OCI-LY3 (cell line): ENCODE measurements around the gene SF3B4.
"Not testable (repeated sequence)": the region's sequence is repeated elsewhere in the genome, so short reads cannot be mapped to it uniquely, and the experiment has no call there.

Experiments used
- CTCF ChIP-seq: fragments of 200-600, 300-600 bp; sonication (generic); IDR thresholded peaks from 2 replicates; pipeline ENCODE4 v1.5.1; 2014; ENCODE audit warnings: antibody characterized with exemption, low read length, low read depth
- EZH2phosphoT487 ChIP-seq: fragments of 200-600 bp; shearing (Covaris generic); IDR thresholded peaks from 2 replicates; pipeline ENCODE4 v1.6.1; 2018; ENCODE audit warnings: antibody characterized with exemption, mixed run types, low read depth

- not testable (repeated sequence) for TF ChIP-seq CTCF, EZH2phosphoT487
Observed at GRCh38 chr1:149957548-149957947, 29.9 kb upstream of the SF3B4 start.
